GM18868 (cell line): ENCODE results near the gene TMEM120A.

Experiments used
- ATAC-seq: cut with Tn5 transposase; IDR thresholded peaks from one replicate; pipeline ENCODE4 v1.9.1; 2021; ENCODE audit warnings: mild to moderate bottlenecking, moderate library complexity; ENCODE audit not compliant: unreplicated experiment

TMEM120A gene

DNA sequence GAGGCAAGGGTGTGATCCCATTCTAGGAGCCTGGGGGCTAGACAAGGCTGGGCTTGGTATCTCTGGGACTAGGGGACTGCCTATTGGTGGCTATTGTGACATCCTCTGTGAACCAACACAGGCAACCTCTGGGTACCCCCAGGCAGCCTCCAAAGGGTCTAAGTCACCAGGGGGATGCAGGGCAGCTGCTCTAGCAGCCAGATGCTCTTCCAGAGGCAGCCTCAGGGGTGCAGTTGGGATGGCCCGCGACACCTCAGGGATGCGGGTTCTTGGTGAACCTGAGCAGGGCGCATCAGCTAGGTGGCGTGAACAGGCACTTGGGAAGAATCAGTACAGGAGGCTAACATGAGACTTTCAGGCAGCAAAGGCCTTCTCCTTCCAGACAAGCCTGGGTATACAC is 1.6 kb upstream of the TMEM120A start:
- no peak for ATAC-seq

DNA sequence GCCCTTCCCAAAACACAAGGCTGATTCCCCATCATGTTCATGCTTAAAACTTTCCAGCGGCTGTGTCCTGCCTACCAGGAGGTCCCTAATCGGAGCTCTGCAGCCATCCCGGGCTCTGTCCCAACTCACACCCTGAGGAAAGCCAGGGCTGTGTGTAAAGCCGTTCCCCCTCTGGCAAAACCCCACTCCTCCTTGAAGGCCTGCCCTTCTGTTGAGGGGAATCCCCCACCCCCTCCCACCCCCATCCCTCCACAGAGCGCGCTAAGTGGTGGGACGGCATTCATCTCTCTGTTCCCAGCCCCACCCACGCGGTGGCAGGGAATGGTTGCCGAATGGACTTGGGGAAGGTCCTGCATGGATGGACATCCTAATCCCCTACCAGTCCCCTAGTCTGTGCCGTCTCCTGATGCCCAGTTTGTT is 667 bp upstream of the TMEM120A start:
- ATAC-seq: no peak

DNA sequence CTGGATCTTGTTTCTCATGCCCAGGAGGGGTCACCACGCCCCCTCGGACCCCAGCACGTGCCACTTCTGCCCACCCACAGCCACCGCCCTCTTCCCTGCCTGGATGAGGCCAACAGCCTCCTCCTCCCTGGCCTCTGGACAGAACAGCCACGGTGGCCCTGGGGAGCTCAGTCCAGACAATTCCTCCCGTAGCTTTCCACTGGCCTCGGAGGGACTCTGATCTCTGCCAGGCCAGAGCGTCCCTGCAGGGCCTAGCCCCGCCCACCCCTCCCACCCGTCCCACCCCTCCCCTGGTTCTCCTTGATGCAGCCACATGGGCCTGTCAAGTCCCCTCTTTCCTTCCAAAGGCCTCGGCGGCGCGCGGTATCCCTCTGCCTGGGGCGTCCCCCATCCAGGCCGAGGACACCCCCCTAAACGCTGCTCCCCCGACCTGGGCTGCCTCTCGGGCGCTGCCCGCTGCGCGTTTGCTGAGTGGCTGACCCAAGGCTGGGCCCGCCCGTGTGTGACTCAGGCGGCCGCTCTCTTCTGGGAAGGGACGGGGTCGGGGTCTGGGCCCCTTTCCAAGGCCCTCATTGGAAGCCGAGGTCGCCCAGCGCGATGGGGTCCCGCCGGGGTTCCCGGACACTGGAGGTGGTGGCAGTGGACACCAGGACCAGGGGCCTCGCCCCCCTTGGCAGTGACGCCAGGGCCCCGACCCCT is 557 bp downstream of the TMEM120A start:
- ATAC-seq: peak; percentile 6

DNA sequence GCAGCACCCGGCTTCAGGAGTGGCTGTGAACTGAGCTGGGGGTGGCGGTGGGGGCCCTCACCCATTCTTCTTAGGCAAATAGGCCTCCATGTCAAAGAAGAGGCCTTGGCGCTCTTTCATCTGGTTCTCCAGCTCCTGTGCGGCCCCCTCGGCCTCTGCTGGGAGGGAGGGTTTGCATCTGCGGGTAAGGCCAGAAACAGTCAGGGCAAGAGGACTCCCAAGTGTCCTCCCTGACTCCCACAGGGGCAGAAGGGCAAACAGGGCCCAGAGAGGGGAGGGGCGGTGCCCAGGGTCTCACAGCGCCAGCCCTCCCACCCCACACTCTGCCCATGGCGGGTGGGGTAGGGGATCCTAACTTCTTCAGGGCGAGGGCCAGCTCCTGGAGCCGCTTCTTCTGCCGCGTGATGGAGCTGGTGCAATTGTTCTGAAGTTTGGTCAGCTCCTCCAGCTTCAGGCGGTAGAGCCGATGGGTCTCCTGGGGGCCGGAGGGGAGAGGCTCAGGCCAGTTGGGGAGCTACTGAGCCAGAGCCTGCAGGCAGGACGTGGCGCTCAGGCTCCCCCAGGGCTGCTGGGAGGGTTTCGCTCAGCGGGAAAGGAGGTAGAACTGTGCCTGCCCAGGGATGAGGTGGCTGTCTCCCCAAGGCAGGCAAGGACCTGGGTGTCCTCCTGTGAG is 2.2 kb downstream of the TMEM120A start:
- ATAC-seq: no peak

DNA sequence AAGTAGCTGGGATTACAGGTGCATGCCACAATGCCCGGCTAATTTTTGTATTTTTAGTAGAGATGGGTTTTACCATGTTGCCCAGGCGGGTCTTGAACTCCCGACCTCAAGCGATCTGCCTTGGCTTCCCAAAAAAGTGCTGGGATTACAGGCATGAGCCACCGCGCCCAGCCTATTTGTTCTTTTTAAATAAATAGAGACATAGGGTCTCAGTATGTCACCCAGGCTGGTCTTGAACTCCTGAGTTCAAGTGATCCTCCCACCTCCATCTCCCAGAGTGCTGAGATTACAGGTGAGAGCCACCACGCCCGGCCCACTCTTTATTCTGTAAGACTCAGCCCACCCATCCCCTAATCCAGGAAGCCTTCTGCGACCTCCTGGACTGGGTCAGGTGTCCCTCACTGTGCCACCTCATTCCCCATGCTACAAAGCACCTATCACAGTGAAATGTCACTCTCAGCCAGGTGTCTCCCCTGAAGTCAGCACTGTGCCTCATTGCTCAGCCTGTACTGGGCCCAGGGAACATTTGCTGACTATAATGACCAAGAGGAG is 2.8 kb downstream of the TMEM120A start:
- no peak for ATAC-seq

DNA sequence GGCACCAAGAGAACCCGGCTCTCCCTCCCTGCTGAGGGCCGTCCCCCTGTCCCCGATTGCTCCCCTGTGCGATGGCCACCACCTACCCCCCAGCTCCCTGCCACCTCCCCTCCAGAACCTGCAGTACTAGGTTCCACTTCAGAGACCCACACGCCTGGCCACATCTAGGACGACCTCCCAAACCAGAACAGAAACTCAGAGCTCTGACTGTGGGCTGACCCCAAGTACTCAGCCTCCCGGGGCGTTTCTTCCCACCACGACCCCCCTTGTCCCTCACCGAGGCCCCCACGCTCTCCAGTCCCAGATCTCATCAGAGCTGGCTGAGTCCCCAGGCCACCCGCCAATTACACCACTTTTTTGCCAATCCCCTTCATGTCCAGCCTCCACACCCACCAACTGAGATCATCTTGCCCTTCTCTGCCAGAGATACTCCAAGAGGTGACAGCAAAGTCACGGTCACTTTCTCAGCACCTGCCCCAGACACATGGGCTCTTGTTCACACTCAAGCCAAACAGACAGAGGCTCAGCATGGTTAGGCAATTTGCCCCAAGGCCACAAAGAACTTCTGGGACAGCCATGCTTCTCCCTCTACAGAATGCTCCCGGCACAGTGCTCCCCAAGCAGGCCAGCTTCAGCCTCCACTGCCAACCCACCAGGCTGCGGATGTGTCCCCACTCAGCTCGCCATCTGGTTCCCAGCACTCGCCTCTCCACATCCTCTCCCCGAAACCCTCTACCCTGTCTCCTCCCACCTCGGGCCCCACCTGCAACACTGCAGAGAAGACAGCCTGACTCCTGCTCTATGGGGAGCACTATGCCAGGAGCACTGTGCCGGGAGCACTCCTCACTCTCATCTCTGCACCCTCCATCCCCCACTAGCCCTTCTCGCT is 4.7 kb downstream of the TMEM120A start:
- no peak for ATAC-seq

DNA sequence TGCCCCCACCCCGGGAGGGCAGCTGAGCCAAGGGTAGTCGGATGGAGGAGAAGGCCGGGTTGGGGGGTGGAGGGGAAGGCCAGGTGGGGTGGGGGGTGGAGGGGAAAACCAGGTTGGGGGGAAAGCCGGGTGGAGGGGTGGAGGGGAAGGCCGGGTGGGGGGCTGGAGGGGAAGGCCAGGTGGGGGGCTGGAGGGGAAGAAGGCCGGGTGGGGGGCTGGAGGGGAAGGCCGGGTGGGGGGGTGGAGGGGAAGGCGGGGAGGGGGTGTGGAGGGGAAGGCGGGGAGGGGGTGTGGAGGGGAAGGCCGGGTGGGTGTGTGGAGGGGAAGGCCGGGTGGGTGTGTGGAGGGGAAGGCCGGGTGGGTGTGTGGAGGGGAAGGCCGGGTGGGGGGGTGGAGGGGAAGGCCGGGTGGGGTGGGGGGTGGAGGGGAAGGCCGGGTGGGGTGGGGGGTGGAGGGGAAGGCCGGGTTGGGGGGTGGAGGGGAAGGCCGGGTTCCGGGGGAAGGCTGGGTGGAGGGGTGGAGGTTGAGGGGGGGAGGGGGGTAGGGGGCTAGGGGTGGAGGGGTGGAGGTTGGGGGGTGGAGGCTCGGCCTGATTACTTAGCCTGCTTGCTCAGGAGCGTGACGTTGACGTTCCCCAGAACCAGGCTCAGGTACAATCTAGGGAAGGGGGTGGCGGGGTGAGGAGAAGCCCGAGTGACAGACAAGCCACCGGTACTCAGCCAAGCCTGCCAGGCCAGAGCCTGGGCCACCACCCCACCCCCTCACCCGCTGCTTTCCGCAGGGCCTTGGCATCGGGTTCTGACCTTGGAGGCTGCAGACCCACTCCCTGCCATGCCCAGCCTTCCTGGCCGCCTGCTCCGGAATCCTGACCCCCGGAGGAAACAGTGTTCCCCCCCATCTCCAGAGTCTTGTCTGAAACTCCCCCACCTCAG is 5.6 kb downstream of the TMEM120A start:
- no peak for ATAC-seq

DNA sequence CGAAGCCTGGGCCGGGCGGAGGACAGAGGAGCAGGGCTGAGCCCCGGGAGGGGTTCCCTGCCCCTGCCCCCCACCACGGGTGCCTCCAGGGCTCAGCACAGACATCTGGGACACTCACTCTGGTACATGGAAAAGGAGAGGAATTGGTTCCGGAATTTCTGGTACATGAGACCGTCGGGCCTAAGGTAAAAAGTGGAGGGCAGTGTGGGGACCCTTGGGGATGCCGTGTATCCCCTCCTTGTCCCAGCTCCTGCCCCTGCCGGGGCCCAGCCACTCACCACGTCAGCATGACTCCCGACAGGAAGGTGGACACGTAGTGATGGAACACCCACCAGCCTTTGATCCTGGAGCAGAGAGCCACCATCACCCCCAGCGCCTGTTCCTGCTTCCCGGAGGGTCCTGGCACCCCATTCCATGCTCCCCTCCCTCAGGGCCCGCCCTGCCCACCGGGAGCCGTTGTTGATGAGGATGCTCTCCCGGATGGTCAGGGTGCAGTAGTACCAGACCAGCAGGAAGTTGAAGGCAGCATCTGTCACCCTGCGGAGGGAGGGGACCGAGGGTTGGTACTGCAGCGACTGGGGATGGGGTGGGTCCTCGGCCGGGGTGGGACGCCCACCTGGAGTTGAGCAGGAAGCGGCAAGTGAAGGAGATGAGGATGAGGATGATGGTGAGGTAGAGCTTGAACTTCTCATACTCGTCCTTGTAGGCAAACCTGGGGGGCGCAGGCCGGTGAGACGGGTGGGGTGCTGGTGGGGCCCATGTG is 6.4 kb downstream of the TMEM120A start:
- ATAC-seq: no peak

DNA sequence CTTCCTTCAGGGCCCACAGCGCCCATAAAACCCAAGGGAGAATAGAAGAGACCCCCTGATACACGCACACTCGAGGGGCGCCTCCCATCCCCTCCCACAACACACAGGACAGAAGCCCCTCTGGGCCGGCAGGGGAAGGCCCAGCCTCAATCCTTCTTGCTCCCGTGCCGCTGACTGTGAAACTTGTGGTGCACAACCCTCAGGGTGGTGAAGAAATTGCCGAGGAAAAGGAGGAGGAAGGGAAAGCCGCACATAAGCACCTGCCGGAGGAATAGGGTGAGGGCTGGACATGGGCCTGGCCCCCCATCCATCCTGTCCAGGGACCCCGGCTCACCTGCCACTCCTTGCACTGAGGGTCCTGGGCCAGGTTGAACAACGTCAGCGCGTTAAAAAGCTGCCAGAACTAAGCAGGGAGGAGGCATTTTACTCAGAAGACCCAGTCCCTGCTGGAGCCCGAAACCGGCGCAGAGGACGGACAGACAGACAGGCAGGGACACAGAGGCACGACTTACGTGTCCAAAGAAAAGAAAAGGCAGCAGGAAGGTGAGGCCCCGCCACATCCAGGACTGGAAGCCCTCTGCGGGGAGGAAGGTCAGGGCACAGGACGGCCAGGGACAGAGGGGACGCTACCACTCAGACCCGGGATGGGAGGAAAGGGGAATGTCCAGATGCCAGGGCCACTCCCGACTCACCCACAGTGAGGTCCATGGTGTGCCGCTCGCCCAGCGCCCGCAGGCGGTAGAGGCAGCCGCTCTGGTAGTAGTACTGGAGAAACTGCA is 7.2 kb downstream of the TMEM120A start:
- ATAC-seq: no peak

DNA sequence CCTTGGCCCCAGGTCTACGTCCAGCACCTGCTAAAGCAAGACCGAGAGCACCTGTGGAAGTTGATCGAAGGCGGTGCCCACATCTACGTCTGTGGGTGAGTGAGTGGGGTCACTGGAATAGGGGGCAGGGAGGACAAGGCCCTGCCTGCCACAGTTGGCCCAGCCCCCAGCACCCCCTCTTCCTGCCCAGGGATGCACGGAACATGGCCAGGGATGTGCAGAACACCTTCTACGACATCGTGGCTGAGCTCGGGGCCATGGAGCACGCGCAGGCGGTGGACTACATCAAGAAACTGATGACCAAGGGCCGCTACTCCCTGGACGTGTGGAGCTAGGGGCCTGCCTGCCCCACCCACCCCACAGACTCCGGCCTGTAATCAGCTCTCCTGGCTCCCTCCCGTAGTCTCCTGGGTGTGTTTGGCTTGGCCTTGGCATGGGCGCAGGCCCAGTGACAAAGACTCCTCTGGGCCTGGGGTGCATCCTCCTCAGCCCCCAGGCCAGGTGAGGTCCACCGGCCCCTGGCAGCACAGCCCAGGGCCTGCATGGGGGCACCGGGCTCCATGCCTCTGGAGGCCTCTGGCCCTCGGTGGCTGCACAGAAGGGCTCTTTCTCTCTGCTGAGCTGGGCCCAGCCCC is 8.1 kb downstream of the TMEM120A start:
- no peak for ATAC-seq

DNA sequence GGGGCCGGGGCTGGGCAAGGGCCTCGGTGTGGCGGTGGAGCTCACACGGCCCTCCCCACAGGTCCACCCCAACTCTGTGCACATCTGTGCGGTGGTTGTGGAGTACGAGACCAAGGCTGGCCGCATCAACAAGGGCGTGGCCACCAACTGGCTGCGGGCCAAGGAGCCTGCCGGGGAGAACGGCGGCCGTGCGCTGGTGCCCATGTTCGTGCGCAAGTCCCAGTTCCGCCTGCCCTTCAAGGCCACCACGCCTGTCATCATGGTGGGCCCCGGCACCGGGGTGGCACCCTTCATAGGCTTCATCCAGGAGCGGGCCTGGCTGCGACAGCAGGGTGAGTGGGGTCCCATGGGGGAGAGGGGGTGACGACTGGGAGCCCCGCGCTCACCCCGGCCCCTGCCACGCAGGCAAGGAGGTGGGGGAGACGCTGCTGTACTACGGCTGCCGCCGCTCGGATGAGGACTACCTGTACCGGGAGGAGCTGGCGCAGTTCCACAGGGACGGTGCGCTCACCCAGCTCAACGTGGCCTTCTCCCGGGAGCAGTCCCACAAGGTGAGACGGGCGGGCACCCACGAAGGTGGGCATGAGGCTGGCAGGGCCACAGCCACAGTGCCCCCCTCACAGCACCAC is 8.8 kb downstream of the TMEM120A start:
- no peak for ATAC-seq

DNA sequence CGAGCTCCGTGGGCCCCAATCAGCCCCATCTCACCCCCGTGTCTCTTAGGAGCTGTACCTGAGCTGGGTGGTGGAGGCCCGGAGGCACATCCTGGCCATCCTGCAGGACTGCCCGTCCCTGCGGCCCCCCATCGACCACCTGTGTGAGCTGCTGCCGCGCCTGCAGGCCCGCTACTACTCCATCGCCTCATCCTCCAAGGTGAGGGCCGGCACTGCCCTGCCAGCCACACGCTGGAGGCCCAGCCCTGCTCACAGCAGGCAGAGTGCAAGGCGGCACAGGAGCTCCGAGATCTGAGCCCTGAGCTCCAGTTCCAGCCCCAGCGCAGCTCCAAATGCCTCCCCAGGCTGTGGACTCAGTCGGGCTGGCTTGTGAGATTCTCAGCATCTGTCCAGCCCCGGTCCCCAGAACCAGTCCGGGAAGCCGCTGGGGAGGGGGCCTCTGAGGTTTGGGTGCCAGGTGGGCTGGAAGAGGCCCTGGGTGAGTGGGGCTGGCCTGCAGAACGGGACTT is 9.3 kb downstream of the TMEM120A start:
- ATAC-seq: no peak

DNA sequence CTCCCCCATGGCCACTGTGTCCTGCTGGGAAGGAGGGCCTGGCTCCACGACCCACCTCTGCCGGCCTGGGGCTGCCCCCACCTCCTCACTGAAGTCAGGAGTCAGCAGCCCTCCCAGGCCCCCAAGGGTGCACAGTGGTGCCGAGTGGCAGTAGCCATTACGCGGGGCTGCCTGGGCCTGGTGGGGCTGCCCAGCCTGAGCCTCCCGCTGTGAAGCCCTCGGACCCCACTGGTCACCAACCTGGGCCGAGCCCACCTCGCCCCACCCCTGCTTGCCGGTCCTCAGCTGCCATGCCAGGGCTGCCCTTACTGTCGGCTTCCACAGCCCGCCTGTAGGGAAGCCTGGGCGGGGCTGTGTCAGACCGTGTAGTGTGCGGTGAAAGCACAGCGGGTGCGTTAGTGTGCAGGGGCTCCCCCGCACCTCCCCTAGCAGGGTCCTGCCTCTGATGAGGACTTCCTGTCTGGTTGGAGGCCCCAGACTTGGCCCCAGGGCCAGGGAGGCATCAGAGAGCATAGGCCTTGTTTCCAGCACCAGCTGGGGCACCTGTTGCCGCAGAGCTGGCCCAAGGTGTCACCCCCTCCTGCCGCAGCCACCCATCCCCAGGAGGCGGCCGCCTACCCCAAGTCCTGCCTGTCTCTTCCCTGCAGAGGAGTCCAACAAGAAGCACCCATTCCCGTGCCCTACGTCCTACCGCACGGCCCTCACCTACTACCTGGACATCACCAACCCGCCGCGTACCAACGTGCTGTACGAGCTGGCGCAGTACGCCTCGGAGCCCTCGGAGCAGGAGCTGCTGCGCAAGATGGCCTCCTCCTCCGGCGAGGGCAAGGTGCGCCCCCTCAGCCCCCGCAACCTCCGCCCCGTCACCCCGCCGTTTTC is 10.0 kb downstream of the TMEM120A start:
- no peak for ATAC-seq

DNA sequence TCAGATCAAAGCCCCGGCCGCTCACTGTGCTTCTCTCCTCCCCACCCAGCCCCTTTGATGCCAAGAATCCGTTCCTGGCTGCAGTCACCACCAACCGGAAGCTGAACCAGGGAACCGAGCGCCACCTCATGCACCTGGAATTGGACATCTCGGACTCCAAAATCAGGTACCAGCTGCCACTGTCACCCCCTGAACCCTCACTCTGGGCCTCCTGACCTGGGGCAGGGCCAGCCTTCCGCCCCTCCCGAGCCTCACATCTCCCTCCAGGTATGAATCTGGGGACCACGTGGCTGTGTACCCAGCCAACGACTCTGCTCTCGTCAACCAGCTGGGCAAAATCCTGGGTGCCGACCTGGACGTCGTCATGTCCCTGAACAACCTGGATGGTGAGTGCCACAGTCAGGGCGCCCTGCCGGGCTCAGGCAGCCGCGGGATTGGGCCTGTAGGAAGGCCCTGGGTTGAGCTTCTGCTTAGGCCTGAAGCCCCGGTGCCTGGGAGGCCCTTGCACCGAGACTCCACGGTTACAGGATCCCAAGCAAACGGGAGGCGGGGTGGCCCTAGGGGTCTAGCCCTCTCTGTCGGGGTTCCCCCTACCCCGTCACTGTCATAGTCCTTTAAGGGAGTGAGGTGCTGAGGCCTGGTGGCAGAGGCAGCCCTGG is 10.8 kb downstream of the TMEM120A start:
- no peak for ATAC-seq

DNA sequence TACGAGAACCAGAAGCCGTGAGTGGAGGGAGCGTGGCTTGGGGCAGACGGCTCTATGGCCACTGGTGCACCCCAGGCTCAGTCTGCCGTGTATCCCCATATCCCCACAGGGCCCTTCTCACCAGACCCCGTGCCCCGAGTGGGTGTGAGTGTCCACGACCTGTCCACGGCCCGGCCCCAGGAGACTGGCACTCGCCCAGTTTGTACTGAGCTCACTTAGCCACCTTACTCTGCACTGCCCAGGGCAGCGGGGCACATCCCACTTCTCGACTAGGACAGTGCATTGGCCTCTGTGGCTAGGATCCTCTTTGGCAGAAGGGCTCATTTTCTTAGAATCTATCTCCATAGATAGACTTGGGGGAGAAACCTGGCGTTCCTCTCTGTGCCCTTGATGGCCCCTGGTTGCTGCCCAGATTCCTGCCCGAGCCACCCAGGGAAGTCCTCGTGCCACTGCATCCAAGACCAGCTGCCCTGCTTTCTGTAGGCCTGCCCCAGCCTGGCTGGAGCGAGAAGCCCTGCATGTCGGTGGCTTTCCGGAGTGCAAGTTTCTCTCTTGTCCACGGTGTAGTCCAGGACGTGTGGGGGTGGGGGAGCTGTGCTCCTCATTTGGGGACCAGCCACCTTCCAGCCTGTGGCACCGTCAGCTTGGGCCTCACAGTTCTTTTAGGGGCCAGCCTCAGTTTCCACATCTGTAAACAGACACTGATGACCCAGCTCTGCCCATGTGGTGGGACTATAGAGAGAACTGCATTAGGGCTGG is 11.9 kb downstream of the TMEM120A start:
- ATAC-seq: no peak
